ENCODE data around the gene PGBD2. TPM values are rescaled to one million over a fixed set of nuclear protein-coding genes. Genes with fewer than 3 reads are reported as not detected.

The PGBD2 gene
- total and polyA plus RNA-seq, 2 of the 8 experiments (the other 6 are each of a cell fraction or from before 2014, with no cell fraction given): 4.5 to 7.7 TPM

DNA sequence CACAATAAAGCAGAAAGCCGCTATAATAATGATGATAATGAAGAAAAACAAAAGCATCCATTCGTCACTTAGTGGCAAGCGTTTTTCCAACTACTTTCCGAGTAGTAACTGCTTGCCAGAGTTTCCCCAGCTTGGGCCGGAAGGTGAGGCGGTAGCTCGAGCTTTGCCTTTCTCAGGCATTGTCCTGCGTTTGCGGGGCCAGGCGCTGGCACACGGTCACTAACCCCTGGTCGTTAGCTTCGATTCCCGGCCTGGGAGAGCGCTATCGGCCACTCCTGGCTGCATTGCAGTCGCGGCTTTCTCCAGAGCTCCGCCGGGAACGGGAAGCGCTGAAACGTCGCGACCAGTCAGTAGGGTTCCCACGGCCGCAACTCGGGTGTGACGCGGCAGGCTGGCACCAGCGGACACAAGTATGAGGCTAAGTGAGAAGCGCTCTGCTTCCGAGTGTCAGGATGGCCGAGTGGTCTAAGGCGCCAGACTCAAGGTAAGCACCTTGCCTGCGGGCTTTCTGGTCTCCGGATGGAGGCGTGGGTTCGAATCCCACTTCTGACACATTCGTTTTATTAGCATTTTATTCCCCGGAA is 32.5 kb upstream of the PGBD2 start (continued):
- TF ChIP-seq ASH2L (IDR thresholded peaks at IDR 0.05; ENCODE audit: low read length) (peak; percentile 99), ZNF274 (IDR thresholded peaks at IDR 0.05; ENCODE audit: borderline replicate concordance, extremely low read depth, low read length) (no peak), SP4 (IDR thresholded peaks at IDR 0.05; ENCODE audit: low read length) (no peak), RXRA (IDR thresholded peaks at IDR 0.05; ENCODE audit: insufficient read depth, low read depth, low read length) (no peak), E2F6 (IDR thresholded peaks at IDR 0.05) (no peak), BCL11A (IDR thresholded peaks at IDR 0.05; ENCODE audit: low read depth in 2 of 2, low read length in 2 of 2) (no peak), RFX5 (IDR thresholded peaks at IDR 0.05; ENCODE audit: borderline replicate concordance, low read depth, low read length) (peak; percentile 18; the same call in 1 of the 2 replicates), BRCA1 (IDR thresholded peaks at IDR 0.05; ENCODE audit: low read depth, low read length) (peak; percentile 60; the same call in 1 of the 2 replicates), NRF1 (IDR thresholded peaks at IDR 0.05; ENCODE audit: low read depth, low read length) (peak; percentile 47; the same call in 1 of the 2 replicates), RAD21 (IDR thresholded peaks at IDR 0.05 in 1 of 2, conservative IDR thresholded peaks at IDR 0.05 in 1 of 2; ENCODE audit: low read depth in 2 of 2, low read length in 2 of 2) (peak in 1 of 2 experiments; percentile 1; a peak in 1 of 4 replicates), PHF8 (conservative IDR thresholded peaks at IDR 0.05; ENCODE audit: low read depth, low read length) (peak; percentile 48; the same call in 1 of the 2 replicates), POLR2A (IDR thresholded peaks at IDR 0.05; ENCODE audit: control extremely low read depth in 1 of 2, low read depth in 2 of 2, low read length in 2 of 2) (no peak), TEAD4 (IDR thresholded peaks at IDR 0.05; ENCODE audit: low read depth, low read length) (peak; percentile 78), EZH2 (IDR thresholded peaks at IDR 0.05; ENCODE audit: low read depth, low read length, severe bottlenecking) (no peak), JUN (IDR thresholded peaks at IDR 0.05; ENCODE audit: low read depth, low read length) (no peak), FOSL1 (IDR thresholded peaks at IDR 0.05; ENCODE audit: insufficient read depth, low read depth, low read length) (no peak), KDM5A (IDR thresholded peaks at IDR 0.05; ENCODE audit: low read length) (no peak), TBP (IDR thresholded peaks at IDR 0.05; ENCODE audit: low read depth, low read length) (peak; percentile 97), POLR2AphosphoS5 (IDR thresholded peaks at IDR 0.05; ENCODE audit: low read depth, low read length) (peak; percentile 14; the same call in 1 of the 2 replicates), YY1 (IDR thresholded peaks at IDR 0.05; ENCODE audit: low read depth, low read length) (no peak; the same call in 1 of the 2 replicates), MAFK (IDR thresholded peaks at IDR 0.05; ENCODE audit: low read depth, low read length) (peak; percentile 82; the same call in 1 of the 2 replicates), CTBP2 (IDR thresholded peaks at IDR 0.05; ENCODE audit: borderline replicate concordance, insufficient read depth, insufficient read length, low read length) (no peak)
- TF ChIP-seq, protein P1, sequence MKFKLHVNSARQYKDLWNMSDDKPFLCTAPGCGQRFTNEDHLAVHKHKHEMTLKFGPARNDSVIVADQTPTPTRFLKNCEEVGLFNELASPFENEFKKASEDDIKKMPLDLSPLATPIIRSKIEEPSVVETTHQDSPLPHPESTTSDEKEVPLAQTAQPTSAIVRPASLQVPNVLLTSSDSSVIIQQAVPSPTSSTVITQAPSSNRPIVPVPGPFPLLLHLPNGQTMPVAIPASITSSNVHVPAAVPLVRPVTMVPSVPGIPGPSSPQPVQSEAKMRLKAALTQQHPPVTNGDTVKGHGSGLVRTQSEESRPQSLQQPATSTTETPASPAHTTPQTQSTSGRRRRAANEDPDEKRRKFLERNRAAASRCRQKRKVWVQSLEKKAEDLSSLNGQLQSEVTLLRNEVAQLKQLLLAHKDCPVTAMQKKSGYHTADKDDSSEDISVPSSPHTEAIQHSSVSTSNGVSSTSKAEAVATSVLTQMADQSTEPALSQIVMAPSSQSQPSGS (IDR thresholded peaks at IDR 0.05; ENCODE audit: low read length): no peak; the same call in 1 of the 2 replicates
